NCI-H146 treated with DMSO at 0.1 percent for 48 hours (cell line): ENCODE measurements around the gene TMEM129.

Experiments
- DNase-seq: peaks from one replicate; lab custom pipeline; 2025; ENCODE audit not compliant: unreplicated experiment; lab: John Stamatoyannopoulos, UW

The TMEM129 gene, protein sequence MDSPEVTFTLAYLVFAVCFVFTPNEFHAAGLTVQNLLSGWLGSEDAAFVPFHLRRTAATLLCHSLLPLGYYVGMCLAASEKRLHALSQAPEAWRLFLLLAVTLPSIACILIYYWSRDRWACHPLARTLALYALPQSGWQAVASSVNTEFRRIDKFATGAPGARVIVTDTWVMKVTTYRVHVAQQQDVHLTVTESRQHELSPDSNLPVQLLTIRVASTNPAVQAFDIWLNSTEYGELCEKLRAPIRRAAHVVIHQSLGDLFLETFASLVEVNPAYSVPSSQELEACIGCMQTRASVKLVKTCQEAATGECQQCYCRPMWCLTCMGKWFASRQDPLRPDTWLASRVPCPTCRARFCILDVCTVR

GRCh38 chr4:1721003-1721665 lies at the start of gene TMEM129, which contains the start of gene TACC3:
TSS of gene TMEM129 (minus strand) at chr4:1721323. CDS start at chr4:1720837, 486 bp downstream.
TSS of gene TACC3 (plus strand) at chr4:1721521. CDS start at chr4:1723422, 1,901 bp downstream.
- peak; percentile 92 for DNase-seq

- DNase-seq: no peak
Measured at GRCh38 chr4:1770791-1771231, 49.7 kb upstream of the TMEM129 start.

GRCh38 chr4:1770245-1770644 lies 49.1 kb upstream of the TMEM129 start:
- DNase-seq: no peak

- DNase-seq: no peak
Measured at GRCh38 chr4:1769692-1770091, 48.6 kb upstream of the TMEM129 start.

DNA sequence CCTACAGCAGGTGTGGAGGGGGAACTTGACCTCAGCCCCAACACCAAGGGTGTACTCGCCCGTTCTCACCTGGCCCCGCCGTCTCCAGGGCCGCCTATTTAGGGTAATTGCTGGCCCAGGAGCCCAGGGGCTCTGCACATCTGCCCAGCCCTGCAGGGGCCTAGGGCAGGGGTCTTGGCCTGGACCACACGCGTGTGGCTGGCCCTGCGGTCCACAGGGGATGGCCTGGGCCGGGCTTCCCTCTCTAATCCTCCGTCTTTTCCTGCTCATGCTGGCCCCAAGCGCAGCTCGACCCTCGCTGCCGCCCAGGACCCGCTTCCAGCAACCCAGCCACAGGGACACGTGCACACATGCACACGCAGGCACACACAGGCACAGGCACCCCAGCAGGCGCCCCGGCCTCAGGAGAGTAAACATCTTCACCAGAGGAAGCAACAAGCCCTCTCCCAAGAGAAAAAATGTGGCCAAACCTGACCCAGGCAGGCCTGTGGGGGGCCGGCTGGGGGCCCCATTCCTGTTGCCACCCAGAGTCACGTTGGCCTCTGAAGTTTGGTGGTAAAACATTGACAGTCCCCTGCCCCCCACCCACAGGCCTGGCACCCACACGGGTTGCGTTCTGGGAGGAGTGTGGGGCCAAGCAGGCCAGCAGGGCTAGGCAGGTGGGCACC lies 47.4 kb upstream of the TMEM129 start:
- no peak for DNase-seq

- DNase-seq: no peak
Measured at GRCh38 chr4:1767770-1768366, 46.7 kb upstream of the TMEM129 start.

GRCh38 chr4:1767061-1767769 lies 46.1 kb upstream of the TMEM129 start:
- DNase-seq: no peak

DNA sequence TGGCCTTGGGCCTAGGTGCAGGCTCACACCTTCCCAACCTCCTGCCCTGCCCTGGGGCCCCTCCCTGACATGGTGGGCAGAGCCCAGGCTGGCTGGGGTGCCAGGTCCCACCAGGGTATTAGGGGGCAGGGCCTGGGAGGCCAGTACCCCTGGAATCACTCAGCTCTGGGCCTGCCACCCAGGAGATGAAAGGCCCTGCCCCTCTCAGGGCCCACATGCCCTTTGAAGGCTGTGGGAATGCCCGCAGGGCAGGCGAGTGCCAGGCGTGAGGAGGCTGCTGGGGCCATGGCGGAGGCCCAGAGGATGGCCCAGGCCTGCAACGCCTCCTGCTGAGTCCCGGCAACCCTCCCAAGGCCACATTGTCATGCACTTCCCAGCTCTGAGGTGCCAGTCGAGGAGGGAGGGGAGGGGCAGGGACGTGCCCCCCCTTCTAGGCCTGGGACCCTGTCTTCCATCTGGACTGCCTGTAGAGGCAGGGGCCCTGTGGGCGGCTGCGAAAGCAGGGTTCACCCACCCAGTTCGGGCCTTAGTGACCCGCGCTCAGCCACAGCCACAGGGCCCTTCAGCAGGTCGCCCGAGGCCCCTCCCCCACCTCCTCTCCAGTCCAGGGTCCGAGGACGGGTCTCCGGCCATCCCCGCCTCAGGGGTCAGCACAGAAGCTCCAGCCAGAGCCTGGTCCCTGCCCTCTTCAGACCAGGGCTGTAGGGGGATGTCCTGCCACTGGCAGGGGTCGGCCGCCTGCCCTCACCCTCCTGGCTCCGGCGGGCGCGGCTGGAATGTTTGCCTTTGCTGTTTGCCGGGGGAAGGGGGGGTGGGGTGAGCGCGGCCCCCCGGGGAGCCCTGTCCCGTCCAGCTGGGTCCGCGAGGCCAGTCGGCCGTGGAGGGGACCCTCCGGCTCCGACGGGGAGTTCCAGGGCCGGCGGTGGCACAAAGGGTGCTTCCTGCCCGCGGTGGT lies 45.3 kb upstream of the TMEM129 start:
- DNase-seq: no peak

GRCh38 chr4:1765409-1766072 lies 44.4 kb upstream of the TMEM129 start:
- DNase-seq: no peak

GRCh38 chr4:1764670-1765069 lies 43.5 kb upstream of the TMEM129 start:
- no peak for DNase-seq

GRCh38 chr4:1763550-1764080 lies 42.5 kb upstream of the TMEM129 start:
- no peak for DNase-seq

- no peak for DNase-seq
Measured at GRCh38 chr4:1763070-1763549, 42.0 kb upstream of the TMEM129 start.

DNA sequence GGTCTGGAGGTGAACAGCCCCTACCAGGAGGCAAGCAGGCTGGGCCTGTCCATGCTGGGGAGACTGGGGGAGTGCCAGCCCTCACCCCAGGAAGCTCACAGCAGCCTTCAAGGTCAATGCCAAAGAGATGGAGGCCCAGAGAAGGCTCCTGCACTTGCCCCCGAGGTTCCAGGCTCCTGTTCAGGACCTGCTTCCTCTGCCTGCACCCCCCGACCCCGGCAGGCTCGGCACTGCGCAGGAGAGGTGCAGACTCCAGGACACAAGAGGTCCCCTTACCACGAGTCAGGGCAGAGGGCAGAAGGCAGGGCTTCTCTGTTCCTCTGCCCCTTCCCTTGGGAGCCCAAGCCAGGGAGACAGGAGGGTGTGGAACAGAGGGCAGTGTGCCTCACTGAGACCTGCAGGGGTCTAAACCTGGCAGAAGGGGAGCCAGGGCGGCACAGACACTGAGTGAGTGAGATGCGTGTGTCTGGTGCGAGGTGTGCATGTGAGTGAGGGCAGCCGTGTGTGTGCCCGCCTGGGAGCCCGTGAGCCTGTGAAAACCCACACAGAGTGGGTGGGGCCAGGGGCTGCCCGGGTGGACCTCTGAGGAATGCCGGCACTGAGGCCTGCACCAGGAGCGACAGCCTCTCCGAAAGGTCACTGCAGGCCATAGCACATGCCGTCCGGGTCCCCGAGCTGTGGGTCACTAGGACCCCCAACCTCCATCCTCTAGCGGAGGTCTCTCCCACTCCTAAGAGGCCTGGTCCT lies 41.3 kb upstream of the TMEM129 start:
- DNase-seq: no peak

DNA sequence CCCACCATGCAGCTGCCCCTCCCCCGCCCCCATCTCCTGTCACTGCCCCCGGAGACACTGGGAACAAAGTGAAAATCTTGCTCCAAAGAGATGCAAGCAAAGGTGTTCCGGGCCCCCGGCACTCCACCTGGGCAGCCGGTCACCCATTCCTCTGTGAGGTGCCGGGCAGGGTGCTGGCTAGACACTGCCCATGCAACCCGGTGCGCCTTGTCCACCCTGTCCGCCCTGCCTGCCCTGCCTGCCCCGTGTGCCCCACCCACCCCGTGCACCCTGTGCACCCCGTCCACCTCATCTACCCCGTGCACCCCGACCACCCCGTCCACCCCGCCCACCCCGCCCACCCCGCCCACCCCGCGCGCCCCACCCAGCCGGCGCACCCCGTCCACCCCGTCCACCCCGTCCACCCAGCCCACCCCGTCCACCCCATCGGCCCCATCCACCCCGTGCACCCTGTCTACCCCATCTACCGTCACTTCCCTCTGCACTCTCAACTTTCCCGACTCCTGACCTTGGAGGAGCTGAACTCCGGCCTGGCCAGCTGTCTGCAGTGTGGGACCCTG lies 40.1 kb upstream of the TMEM129 start:
- DNase-seq: no peak

GRCh38 chr4:1760521-1761071 lies 39.5 kb upstream of the TMEM129 start:
- DNase-seq: no peak

GRCh38 chr4:1759818-1760223 lies 38.7 kb upstream of the TMEM129 start:
- DNase-seq: no peak

DNA sequence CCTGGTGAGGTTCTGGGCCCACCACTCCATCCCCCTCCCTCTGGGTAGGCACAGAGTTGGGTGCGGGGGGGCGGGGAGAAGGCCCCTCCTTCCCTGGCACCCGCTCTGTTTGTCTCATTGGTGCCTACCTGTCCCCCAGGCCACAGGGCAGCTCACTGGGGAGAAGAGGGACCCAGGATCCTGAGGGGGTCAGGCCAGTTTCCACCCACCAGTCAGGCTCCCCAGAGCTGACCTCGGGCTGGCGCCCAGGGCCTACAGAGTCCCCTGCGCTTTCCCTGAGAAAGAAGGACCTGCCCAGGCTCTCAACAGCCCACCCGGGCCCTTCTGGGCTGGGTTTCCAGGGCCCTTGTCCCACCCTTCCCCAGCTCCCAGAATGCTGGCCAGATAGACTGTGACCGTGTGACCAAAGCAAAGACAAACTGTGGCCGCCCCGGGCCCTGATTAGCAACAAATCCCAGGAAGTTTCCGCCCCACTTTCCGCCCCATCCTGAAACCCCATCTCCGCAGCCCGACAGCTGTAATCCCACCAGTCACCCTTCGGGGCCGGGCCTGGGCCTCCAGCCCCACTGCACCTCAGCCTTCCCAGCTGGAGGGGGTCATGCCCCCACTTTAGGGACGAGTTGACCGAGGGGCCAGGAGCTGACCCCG lies 38.2 kb upstream of the TMEM129 start:
- DNase-seq: no peak
